GM13977 (cell line): ENCODE measurements around the gene DENND2C.

Source experiments
- DNase-seq: peaks from one replicate; pipeline ENCODE4 v3.0.0; 2012; ENCODE audit warnings: low spot score
- in situ Hi-C: fragments of 300-500 bp; cut with MboI; formaldehyde crosslinking; loops from one replicate; pipeline ENCODE4 v1.12.0; 2022; ENCODE audit warnings: low sequenced_read_pairs, low pct_unique_long_range_greater_than_20kb, mixed read lengths, inconsistent platforms; ENCODE audit not compliant: unreplicated experiment
- TF ChIP-seq, protein P1 (sequence below): IDR thresholded peaks from 2 replicates; pipeline ENCODE4 v1.5.1; 2012; ENCODE audit warnings: mild to moderate bottlenecking, control low read depth; ENCODE audit not compliant: insufficient read depth; ENCODE audit errors: extremely low read depth, missing control alignments

The DENND2C gene

DNA sequence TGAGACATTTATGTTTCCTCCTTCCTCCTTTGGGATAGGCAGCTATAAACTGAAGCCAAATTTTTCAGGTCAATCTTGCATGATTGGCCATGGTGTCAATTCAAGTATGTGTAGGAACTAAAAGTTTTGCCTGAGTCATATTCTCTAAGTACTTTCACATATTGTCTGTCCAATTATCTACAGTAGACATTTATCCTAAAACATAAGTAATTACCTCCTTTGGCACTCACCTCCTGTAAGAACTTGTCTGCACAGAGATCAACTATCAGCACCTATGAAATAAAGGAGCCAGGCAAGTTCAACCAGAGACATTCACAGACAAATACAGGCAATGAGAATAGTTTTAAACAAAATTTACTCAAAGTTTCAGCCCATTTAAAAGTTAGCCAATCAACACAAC lies 74.2 kb downstream of the DENND2C start:
- in situ Hi-C loops: no loop called here

DNA sequence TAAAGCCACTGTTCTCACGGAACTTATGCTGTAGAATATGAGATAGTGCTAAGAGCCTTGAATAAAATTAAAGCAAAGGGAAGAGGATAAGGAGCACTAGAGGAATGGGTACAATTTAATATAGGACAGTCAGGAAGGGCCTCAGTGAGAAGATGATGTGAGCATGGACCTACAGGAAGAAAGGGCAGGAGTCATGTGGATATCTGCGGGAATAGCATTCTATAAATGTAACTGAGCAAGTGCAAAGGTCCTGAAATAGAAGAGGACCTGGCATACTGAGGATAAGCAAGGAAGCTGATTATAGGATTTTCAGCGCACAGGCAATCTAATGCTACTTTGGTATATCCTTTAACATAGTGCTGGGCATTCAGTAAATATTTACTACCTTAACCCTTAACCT lies 75.8 kb downstream of the DENND2C start:
- DNase-seq: no peak
- TF ChIP-seq, protein P1, sequence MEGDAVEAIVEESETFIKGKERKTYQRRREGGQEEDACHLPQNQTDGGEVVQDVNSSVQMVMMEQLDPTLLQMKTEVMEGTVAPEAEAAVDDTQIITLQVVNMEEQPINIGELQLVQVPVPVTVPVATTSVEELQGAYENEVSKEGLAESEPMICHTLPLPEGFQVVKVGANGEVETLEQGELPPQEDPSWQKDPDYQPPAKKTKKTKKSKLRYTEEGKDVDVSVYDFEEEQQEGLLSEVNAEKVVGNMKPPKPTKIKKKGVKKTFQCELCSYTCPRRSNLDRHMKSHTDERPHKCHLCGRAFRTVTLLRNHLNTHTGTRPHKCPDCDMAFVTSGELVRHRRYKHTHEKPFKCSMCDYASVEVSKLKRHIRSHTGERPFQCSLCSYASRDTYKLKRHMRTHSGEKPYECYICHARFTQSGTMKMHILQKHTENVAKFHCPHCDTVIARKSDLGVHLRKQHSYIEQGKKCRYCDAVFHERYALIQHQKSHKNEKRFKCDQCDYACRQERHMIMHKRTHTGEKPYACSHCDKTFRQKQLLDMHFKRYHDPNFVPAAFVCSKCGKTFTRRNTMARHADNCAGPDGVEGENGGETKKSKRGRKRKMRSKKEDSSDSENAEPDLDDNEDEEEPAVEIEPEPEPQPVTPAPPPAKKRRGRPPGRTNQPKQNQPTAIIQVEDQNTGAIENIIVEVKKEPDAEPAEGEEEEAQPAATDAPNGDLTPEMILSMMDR: no peak
- in situ Hi-C loops: no loop called here

More for the DNA sequence above, 74.2 kb downstream of the DENND2C start:
- TF ChIP-seq, protein P1: no peak
- no peak for DNase-seq

DNA sequence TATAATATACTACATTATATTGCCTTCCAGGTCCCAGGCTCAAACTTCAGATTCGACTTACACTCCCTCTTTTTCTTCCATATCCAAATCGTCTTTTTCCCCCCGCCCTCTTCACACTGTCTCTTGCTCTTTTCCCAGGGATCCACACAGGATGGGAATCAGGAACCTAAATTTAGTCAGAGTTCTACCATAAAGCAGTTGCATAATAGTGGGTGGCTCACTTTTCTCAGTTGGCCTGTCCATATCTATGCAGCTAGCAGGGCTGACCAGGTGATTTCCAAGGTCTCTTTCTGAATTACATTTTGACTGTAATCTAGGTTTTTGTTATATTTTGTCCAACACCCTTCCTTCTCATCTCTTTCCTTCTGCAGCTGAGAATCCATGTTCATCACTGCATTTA lies 80.7 kb downstream of the DENND2C start:
- in situ Hi-C loops: no loop called here
- TF ChIP-seq, protein P1: no peak
- DNase-seq: no peak

DNA sequence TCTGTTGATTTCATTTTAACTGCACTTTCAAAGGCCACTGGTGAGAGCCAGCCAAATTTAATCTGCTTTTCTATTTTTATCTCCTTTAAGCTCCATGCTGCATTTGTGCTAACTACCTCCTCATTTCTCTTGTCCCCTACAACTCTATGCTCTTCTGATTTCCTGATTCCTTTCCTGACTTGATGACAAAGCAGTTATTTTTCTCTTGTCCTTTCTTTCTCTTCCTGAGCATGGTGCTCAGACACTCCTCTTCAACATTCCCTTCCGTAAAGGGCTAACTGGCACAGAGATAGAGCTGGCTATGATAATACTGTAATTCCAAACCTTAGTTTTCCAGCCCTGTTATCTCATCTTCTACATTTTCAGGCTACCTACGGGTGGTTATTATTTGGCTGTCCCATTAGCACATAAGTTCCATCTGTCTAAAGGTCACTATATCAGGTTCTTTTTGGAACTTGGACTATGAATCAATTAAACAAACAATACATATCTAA lies 81.6 kb downstream of the DENND2C start:
- in situ Hi-C loops: no loop called here
- no peak for DNase-seq
- TF ChIP-seq, protein P1: no peak

DNA sequence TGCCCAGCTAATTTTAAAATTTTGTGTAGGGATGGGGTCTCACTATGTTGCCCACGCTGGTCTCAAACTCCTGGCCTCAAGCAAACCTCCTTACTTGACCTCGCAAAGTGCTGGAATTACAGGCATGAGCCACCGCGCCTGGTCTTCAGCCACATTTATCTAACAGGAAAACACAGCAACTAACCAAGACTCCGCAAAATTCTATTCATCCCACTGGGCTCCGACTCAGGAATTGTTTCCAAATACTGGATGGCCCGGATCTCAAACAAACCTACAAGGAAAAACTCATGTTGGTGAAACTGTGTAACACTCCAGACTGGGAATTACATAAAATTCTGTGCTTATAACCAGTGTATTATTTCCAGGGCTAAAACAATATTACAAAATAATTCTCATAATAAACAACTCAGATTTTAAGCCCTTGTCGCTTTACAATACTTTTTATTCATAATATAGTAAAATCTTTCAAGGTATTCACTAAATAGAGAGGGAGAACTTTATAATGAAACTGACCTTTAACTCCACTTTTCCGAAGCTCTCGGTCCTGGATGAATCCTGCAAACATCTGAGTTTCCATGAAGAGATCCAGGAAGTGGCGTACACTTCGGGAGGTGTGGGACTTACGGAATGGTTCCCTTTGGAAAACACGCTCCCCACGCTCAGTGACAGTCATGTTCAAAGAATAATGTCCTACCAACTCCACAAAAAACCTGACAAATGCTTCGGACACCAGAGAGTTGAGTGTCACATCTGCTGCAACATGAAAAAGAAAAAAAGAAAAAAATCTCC lies 82.5 kb downstream of the DENND2C start:
- TF ChIP-seq, protein P1: no peak
- DNase-seq: no peak
- in situ Hi-C loops: no loop called here

DNA sequence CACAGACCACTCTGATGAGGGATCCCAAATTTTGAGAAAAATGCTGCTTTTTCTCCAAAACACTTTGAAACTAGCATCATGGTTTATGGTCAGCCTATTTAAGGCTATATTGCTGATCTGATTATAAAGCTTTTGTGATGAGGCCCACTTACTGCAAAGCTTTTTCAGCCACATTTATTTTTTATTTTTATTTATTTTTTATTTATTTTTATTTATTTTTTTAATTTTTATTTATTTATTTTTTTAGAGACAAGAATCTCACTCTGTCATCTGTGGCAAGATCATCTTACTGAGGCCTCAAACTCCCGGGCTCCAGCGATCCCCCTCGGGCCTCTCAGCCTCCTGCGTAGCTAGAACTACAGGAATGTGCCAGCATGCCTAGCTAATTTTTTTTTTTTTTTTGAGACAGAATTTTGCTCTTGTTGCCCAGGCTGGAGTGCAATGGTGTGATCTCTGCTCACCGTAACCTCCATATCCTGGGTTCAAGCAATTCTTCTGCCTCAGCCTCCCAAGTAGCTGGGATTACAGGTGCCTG lies 83.3 kb downstream of the DENND2C start:
- TF ChIP-seq, protein P1: no peak
- no peak for DNase-seq
- in situ Hi-C loops: no loop called here
